Measurements from ENCODE around the gene S100A5.

DNA sequence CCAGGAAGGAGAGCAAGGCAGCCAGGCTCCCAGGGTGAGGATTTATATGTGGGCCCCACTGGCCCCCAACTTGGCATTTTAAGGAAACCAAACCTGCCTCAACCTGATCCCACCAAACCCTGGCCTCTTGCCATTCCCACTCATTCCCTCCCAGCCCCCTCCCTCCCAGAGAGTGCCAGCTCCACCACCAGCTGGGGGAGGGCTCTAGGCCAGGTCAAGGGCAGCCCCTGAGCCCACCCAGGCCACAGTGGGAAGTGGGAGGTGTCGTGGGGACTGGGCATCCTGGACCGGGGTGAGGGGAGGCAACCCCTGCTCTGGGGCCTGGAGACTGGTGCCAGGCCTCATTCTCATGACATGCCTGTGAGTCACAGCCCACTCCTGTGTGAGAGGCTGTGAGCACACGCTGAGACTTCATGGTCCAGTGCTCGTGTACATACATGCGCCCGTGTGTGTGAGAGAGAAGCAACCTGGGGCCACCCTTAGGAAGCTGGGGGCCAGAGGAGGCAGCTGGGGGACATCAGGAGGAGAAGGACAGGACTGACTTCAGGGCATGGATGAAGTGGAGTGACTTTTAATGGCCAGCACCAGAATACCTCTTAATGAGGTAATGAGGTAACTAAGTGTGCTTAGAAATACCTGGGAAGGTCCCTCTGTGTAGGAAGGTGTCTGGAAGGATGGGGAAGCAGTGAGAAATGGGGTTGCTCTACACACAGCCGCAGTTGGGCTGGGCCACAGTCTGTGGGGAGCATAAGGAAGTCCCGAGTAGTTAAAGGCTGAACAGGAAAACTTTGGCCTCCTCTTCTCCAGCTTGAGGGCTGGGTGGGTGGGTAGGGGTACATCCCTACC is 25.0 kb upstream of the S100A5 start, which contains the start of gene S100A2:
- TF ChIP-seq, protein P1, sequence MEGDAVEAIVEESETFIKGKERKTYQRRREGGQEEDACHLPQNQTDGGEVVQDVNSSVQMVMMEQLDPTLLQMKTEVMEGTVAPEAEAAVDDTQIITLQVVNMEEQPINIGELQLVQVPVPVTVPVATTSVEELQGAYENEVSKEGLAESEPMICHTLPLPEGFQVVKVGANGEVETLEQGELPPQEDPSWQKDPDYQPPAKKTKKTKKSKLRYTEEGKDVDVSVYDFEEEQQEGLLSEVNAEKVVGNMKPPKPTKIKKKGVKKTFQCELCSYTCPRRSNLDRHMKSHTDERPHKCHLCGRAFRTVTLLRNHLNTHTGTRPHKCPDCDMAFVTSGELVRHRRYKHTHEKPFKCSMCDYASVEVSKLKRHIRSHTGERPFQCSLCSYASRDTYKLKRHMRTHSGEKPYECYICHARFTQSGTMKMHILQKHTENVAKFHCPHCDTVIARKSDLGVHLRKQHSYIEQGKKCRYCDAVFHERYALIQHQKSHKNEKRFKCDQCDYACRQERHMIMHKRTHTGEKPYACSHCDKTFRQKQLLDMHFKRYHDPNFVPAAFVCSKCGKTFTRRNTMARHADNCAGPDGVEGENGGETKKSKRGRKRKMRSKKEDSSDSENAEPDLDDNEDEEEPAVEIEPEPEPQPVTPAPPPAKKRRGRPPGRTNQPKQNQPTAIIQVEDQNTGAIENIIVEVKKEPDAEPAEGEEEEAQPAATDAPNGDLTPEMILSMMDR (IDR thresholded peaks at IDR 0.05 in 2 of 3, conservative IDR thresholded peaks at IDR 0.05 in 1 of 3; ENCODE audit: borderline replicate concordance in 1 of 3, insufficient read depth in 1 of 3, low read depth in 2 of 3, low read length in 2 of 3): no peak
- TF ChIP-seq SP1 (IDR thresholded peaks at IDR 0.05; ENCODE audit: low read depth) (no peak), ELF1 (IDR thresholded peaks at IDR 0.05; ENCODE audit: borderline replicate concordance, low read depth) (no peak), CEBPB (IDR thresholded peaks at IDR 0.05; ENCODE audit: low read depth) (no peak), POLR2A (IDR thresholded peaks at IDR 0.05; ENCODE audit: borderline replicate concordance, extremely low read depth, insufficient read depth, insufficient read length) (no peak), POLR2AphosphoS5 (IDR thresholded peaks at IDR 0.05; ENCODE audit: low read depth, low read length) (peak; percentile 51), JUND (IDR thresholded peaks at IDR 0.05) (no peak), EZH2 (IDR thresholded peaks at IDR 0.05) (no peak), EZH2phosphoT487 (IDR thresholded peaks at IDR 0.05; ENCODE audit: borderline replicate concordance) (no peak), SRF (IDR thresholded peaks at IDR 0.05; ENCODE audit: low read depth) (no peak)
- TF ChIP-seq, protein P2, sequence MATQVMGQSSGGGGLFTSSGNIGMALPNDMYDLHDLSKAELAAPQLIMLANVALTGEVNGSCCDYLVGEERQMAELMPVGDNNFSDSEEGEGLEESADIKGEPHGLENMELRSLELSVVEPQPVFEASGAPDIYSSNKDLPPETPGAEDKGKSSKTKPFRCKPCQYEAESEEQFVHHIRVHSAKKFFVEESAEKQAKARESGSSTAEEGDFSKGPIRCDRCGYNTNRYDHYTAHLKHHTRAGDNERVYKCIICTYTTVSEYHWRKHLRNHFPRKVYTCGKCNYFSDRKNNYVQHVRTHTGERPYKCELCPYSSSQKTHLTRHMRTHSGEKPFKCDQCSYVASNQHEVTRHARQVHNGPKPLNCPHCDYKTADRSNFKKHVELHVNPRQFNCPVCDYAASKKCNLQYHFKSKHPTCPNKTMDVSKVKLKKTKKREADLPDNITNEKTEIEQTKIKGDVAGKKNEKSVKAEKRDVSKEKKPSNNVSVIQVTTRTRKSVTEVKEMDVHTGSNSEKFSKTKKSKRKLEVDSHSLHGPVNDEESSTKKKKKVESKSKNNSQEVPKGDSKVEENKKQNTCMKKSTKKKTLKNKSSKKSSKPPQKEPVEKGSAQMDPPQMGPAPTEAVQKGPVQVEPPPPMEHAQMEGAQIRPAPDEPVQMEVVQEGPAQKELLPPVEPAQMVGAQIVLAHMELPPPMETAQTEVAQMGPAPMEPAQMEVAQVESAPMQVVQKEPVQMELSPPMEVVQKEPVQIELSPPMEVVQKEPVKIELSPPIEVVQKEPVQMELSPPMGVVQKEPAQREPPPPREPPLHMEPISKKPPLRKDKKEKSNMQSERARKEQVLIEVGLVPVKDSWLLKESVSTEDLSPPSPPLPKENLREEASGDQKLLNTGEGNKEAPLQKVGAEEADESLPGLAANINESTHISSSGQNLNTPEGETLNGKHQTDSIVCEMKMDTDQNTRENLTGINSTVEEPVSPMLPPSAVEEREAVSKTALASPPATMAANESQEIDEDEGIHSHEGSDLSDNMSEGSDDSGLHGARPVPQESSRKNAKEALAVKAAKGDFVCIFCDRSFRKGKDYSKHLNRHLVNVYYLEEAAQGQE (IDR thresholded peaks at IDR 0.05; ENCODE audit: low read depth): no peak
- TF ChIP-seq, protein P3, sequence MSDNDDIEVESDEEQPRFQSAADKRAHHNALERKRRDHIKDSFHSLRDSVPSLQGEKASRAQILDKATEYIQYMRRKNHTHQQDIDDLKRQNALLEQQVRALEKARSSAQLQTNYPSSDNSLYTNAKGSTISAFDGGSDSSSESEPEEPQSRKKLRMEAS (IDR thresholded peaks at IDR 0.05): no peak
